Measurements from ENCODE around the gene FAM184A.

The FAM184A gene

GRCh38 chr6:119052292-119052889 lies 26.1 kb downstream of the FAM184A start:
- no peak overlapping the region for H3K9ac ChIP-seq (ENCODE audit: low read depth, low read length)
- no peak overlapping the region for H3K4me2 ChIP-seq (ENCODE audit: insufficient read depth, low read length)
- H4K20me1 ChIP-seq (ENCODE audit: insufficient read depth, low read length) = no peaks in the 10 kb centered on the region
- no peak overlapping the region for H3K27ac ChIP-seq (ENCODE audit: low read length)
- H3K36me3 ChIP-seq (ENCODE audit: insufficient read depth, low read length) = no peaks in the 10 kb centered on the region
- no peaks in the 10 kb centered on the region for H3K79me2 ChIP-seq (ENCODE audit: insufficient read depth, low read length)
- DNase-seq (no peak), ATAC-seq (ENCODE audit: insufficient read depth, low read depth) (no peak)
- H3K4me1 ChIP-seq (ENCODE audit: insufficient read depth, low read length) = no peaks in the 10 kb centered on the region
- H3K4me3 ChIP-seq (ENCODE audit: low read depth in 1 of 2, low read length in 2 of 2) = no peak overlapping the region
- H3K9me3 ChIP-seq (ENCODE audit: insufficient read depth, low read length, severe bottlenecking) = no peaks in the 10 kb centered on the region
- peaks cover 3% of the 10 kb centered on the region for H3K27me3 ChIP-seq (ENCODE audit: insufficient read depth, low read length, poor library complexity)
- TF ChIP-seq CTCF (IDR thresholded peaks at IDR 0.05; ENCODE audit: borderline replicate concordance, extremely low read depth, low read length, poor library complexity, severe bottlenecking) (no peak), EZH2 (IDR thresholded peaks at IDR 0.05; ENCODE audit: borderline replicate concordance, low read depth, low read length, severe bottlenecking) (no peak)
- no peak overlapping the region for H2AFZ ChIP-seq (ENCODE audit: low read depth, low read length)

- H4K20me1 ChIP-seq (ENCODE audit: insufficient read depth, low read length) = no peaks in the 10 kb centered on the region
- no peaks in the 10 kb centered on the region for H3K4me1 ChIP-seq (ENCODE audit: insufficient read depth, low read length)
- no peak overlapping the region for H3K4me2 ChIP-seq (ENCODE audit: insufficient read depth, low read length)
- no peak overlapping the region for H2AFZ ChIP-seq (ENCODE audit: low read depth, low read length)
- no peaks in the 10 kb centered on the region for H3K79me2 ChIP-seq (ENCODE audit: insufficient read depth, low read length)
- H3K4me3 ChIP-seq (ENCODE audit: low read depth in 1 of 2, low read length in 2 of 2) = no peak overlapping the region
- ATAC-seq (ENCODE audit: insufficient read depth, low read depth) = no peak
- no peak overlapping the region for H3K9ac ChIP-seq (ENCODE audit: low read depth, low read length)
- DNase-seq = no peak
- TF ChIP-seq CTCF (IDR thresholded peaks at IDR 0.05; ENCODE audit: borderline replicate concordance, extremely low read depth, low read length, poor library complexity, severe bottlenecking) = no peak
- TF ChIP-seq EZH2 (IDR thresholded peaks at IDR 0.05; ENCODE audit: borderline replicate concordance, low read depth, low read length, severe bottlenecking) = no peak
- H3K36me3 ChIP-seq (ENCODE audit: insufficient read depth, low read length) = no peaks in the 10 kb centered on the region
- H3K9me3 ChIP-seq (ENCODE audit: insufficient read depth, low read length, severe bottlenecking) = no peaks in the 10 kb centered on the region
- H3K27me3 ChIP-seq (ENCODE audit: insufficient read depth, low read length, poor library complexity) = peaks cover 4% of the 10 kb centered on the region
- no peak overlapping the region for H3K27ac ChIP-seq (ENCODE audit: low read length)
These were observed 34.2 kb downstream of the FAM184A start for GRCh38 chr6:119044255-119044654.

- no peak overlapping the region for H3K27ac ChIP-seq (ENCODE audit: low read length)
- ATAC-seq (ENCODE audit: insufficient read depth, low read depth) = no peak
These were observed 34.7 kb downstream of the FAM184A start for GRCh38 chr6:119043783-119044182.

More at GRCh38 chr6:119043783-119044182, 34.7 kb downstream of the FAM184A start:
- no peak for TF ChIP-seq EZH2 (IDR thresholded peaks at IDR 0.05; ENCODE audit: borderline replicate concordance, low read depth, low read length, severe bottlenecking)
- TF ChIP-seq CTCF (IDR thresholded peaks at IDR 0.05; ENCODE audit: borderline replicate concordance, extremely low read depth, low read length, poor library complexity, severe bottlenecking) = no peak
- no peaks in the 10 kb centered on the region for H3K36me3 ChIP-seq (ENCODE audit: insufficient read depth, low read length)
- no peaks in the 10 kb centered on the region for H3K9me3 ChIP-seq (ENCODE audit: insufficient read depth, low read length, severe bottlenecking)
- no peak overlapping the region for H3K4me2 ChIP-seq (ENCODE audit: insufficient read depth, low read length)
- H3K9ac ChIP-seq (ENCODE audit: low read depth, low read length) = no peak overlapping the region
- H3K79me2 ChIP-seq (ENCODE audit: insufficient read depth, low read length) = no peaks in the 10 kb centered on the region
- H3K4me3 ChIP-seq (ENCODE audit: low read depth in 1 of 2, low read length in 2 of 2) = no peak overlapping the region
- no peaks in the 10 kb centered on the region for H3K4me1 ChIP-seq (ENCODE audit: insufficient read depth, low read length)
- H2AFZ ChIP-seq (ENCODE audit: low read depth, low read length) = no peak overlapping the region
- H3K27me3 ChIP-seq (ENCODE audit: insufficient read depth, low read length, poor library complexity) = peaks cover 4% of the 10 kb centered on the region
- H4K20me1 ChIP-seq (ENCODE audit: insufficient read depth, low read length) = no peaks in the 10 kb centered on the region
- DNase-seq = no peak
